Type B pancreatic cell (in vitro differentiated cells): ENCODE results near the gene FRS2. TPM values are rescaled to one million over a fixed set of nuclear protein-coding genes. Genes with fewer than 3 reads are reported as not detected.

Experiments
- DNase-seq: peaks from one replicate; pipeline ENCODE4 v3.0.0; 2021; ENCODE audit warnings: mixed read lengths; ENCODE audit not compliant: unreplicated experiment; ENCODE audit errors: extremely low spot score
- H3K27ac Mint-ChIP-seq: 2 replicates; pipeline ENCODE4 v1.8.0; 2021; ENCODE audit warnings: mild to moderate bottlenecking, mixed read lengths
- H3K27me3 Mint-ChIP-seq: 2 replicates; pipeline ENCODE4 v1.8.0; 2021; ENCODE audit warnings: mixed read lengths
- H3K36me3 Mint-ChIP-seq: 2 replicates; pipeline ENCODE4 v1.8.0; 2021; ENCODE audit warnings: mixed read lengths
- H3K4me1 Mint-ChIP-seq: one replicate; pipeline ENCODE4 v1.8.0; 2021; ENCODE audit warnings: mixed read lengths; ENCODE audit not compliant: unreplicated experiment
- H3K4me3 Mint-ChIP-seq: 2 replicates; pipeline ENCODE4 v1.8.0; 2021; ENCODE audit warnings: mild to moderate bottlenecking, mixed read lengths
- H3K9me3 Mint-ChIP-seq: 2 replicates; pipeline ENCODE4 v1.8.0; 2021; ENCODE audit warnings: mixed read lengths
- total RNA-seq: library from RNA; stranded (reverse); gene quantifications from 2 replicates; pipeline ENCODE4 v1.2.1, GENCODE V29; 2021; ENCODE audit warnings: low replicate concordance
- TF ChIP-seq, protein P1 (sequence below): fragments of 200-600 bp; sonication (generic); conservative IDR thresholded peaks from 2 replicates; pipeline ENCODE4 v1.5.0; 2021; ENCODE audit warnings: antibody characterized with exemption, mild to moderate bottlenecking

The FRS2 gene
- total RNA-seq, 1 donor from 2014 or later = 39.5 TPM

- Mint-ChIP-seq H3K9me3 (no peaks in the 10 kb centered on the region), H3K36me3 (no peaks in the 10 kb centered on the region), H3K27me3 (no peaks in the 10 kb centered on the region), H3K4me1 (no peaks in the 10 kb centered on the region), H3K4me3 (no peak overlapping the region), H3K27ac (no peak overlapping the region)
- DNase-seq = no peak
- TF ChIP-seq, protein P1, sequence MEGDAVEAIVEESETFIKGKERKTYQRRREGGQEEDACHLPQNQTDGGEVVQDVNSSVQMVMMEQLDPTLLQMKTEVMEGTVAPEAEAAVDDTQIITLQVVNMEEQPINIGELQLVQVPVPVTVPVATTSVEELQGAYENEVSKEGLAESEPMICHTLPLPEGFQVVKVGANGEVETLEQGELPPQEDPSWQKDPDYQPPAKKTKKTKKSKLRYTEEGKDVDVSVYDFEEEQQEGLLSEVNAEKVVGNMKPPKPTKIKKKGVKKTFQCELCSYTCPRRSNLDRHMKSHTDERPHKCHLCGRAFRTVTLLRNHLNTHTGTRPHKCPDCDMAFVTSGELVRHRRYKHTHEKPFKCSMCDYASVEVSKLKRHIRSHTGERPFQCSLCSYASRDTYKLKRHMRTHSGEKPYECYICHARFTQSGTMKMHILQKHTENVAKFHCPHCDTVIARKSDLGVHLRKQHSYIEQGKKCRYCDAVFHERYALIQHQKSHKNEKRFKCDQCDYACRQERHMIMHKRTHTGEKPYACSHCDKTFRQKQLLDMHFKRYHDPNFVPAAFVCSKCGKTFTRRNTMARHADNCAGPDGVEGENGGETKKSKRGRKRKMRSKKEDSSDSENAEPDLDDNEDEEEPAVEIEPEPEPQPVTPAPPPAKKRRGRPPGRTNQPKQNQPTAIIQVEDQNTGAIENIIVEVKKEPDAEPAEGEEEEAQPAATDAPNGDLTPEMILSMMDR = no peak
These were observed 39.1 kb upstream of the FRS2 start for GRCh38 chr12:69430942-69431590.

- H3K36me3 Mint-ChIP-seq = no peaks in the 10 kb centered on the region
- no peaks in the 10 kb centered on the region for H3K27me3 Mint-ChIP-seq
- H3K27ac Mint-ChIP-seq = no peak overlapping the region
- H3K9me3 Mint-ChIP-seq = no peaks in the 10 kb centered on the region
- no peak for DNase-seq
- no peak overlapping the region for H3K4me3 Mint-ChIP-seq
- H3K4me1 Mint-ChIP-seq = no peaks in the 10 kb centered on the region
- TF ChIP-seq, protein P1 = no peak
These were observed 38.5 kb upstream of the FRS2 start for GRCh38 chr12:69431591-69432222.

GRCh38 chr12:69433653-69434052 lies 36.5 kb upstream of the FRS2 start:
- DNase-seq = no peak
- Mint-ChIP-seq H3K4me1 (no peaks in the 10 kb centered on the region), H3K27ac (no peak overlapping the region), H3K9me3 (no peaks in the 10 kb centered on the region), H3K27me3 (no peaks in the 10 kb centered on the region), H3K4me3 (no peak overlapping the region), H3K36me3 (no peaks in the 10 kb centered on the region)
- TF ChIP-seq, protein P1 = no peak

DNA sequence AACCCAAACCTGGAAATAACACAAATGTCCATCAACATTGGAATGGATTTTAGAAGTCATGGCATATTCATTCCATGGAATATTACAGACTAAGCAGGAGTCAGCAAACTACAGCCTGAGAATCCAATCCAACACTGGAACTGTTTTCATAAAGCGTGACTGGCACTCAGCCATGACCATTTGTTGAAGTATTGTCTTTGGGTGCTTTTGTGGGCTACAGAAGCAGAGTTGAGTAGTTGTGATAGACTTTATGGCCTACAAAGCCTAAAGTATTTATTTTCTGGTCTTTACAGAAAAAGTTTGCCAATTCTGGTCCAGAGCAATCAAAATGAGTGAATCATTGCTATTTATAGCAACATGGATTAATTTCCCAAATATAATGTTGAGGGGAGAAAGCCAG lies 34.5 kb upstream of the FRS2 start:
- H3K4me3 Mint-ChIP-seq = no peak overlapping the region
- no peaks in the 10 kb centered on the region for H3K9me3 Mint-ChIP-seq
- H3K4me1 Mint-ChIP-seq = no peaks in the 10 kb centered on the region
- DNase-seq = no peak
- H3K27ac Mint-ChIP-seq = no peak overlapping the region
- H3K27me3 Mint-ChIP-seq = no peaks in the 10 kb centered on the region
- H3K36me3 Mint-ChIP-seq = no peaks in the 10 kb centered on the region
- TF ChIP-seq, protein P1 = no peak

- no peaks in the 10 kb centered on the region for H3K36me3 Mint-ChIP-seq
- H3K27ac Mint-ChIP-seq = no peak overlapping the region
- no peak for DNase-seq
- TF ChIP-seq, protein P1 = no peak
- no peak overlapping the region for H3K4me3 Mint-ChIP-seq
- H3K27me3 Mint-ChIP-seq = no peaks in the 10 kb centered on the region
- no peaks in the 10 kb centered on the region for H3K9me3 Mint-ChIP-seq
- no peaks in the 10 kb centered on the region for H3K4me1 Mint-ChIP-seq
These were observed 33.1 kb upstream of the FRS2 start for GRCh38 chr12:69437073-69437472.
